Left ventricle myocardium inferior (tissue), 1 donor: ENCODE measurements around the gene ESAM. TPM values are rescaled to one million over a fixed set of nuclear protein-coding genes. Genes with fewer than 3 reads are reported as not detected.

Experiments used
- DNase-seq: peaks from one replicate; pipeline ENCODE4 v3.0.0-alpha.2; 2020
- H3K27ac ChIP-seq: fragments of 200-600 bp; replicated peaks from 2 replicates; pipeline ENCODE4 v1.8.0; 2021
- H3K27me3 ChIP-seq: fragments of 200-600 bp; 2 replicates; pipeline ENCODE4 v1.8.0; 2021; ENCODE audit warnings: low read depth
- H3K36me3 ChIP-seq: fragments of 200-600 bp; 2 replicates; pipeline ENCODE4 v1.8.0; 2021
- H3K4me1 ChIP-seq: fragments of 200-600 bp; 2 replicates; pipeline ENCODE4 v1.8.0; 2021
- H3K4me3 ChIP-seq: fragments of 200-600 bp; 2 replicates; pipeline ENCODE4 v1.8.0; 2021; ENCODE audit warnings: mild to moderate bottlenecking, moderate library complexity
- H3K9me3 ChIP-seq: fragments of 200-600 bp; replicated peaks from 2 replicates; pipeline ENCODE4 v1.8.0; 2021
- intact Hi-C: fragments of 100-400 bp; cut with micrococcal nuclease; formaldehyde crosslinking; loops from one replicate; pipeline ENCODE4 v1.11.0; 2022
- total RNA-seq: library from RNA; stranded (reverse); fragmentation: NEBNext Ultra II Directional; extraction: Animal tissue kit (Norgen Biotek cat#: 25700); gene quantifications from one replicate; pipeline ENCODE4 v1.2.1, GENCODE V29; 2021
- TF ChIP-seq, protein P1 (sequence below): fragments of 200-600 bp; IDR thresholded peaks from 2 replicates; pipeline ENCODE4 v1.8.0; 2021; ENCODE audit warnings: antibody characterized with exemption, mild to moderate bottlenecking, borderline replicate concordance
- donor health status: DM: no; HTN: yes; CAD: no; lungs with severe emphysema.

ESAM gene
- total RNA-seq, 1 donor from 2014 or later, result 40.0 TPM

DNA sequence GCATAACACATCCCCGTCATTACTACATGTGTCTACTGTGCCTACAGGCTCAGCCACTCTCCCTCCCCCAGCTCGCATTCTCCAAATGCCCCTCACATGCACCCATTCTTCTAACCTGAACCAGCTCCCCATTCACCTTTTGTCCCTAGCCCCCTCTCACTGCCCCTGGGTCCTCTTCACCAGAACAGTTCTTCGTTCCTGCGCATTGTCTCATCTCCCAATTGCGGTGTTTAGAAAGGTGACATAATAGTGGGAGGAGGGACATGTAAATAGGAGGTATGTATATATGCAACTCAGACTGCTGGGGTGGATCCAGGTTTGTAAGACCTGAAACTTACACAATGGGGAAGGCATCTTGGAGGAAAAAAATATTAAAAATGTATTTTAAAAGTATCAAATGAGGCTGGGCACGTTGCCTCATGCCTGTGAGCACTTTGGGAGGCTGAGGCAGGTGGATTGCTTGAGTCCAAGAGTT, 5.3 kb downstream of the ESAM start:
- intact Hi-C loops, result no loop called here
- H3K27me3 ChIP-seq, result peaks cover 88% of the 10 kb centered on the region
- peaks cover 99% of the 10 kb centered on the region for H3K4me1 ChIP-seq
- peaks cover 28% of the 10 kb centered on the region for H3K36me3 ChIP-seq
- no peaks in the 10 kb centered on the region for H3K9me3 ChIP-seq
- peak overlapping the region; percentile 98 for H3K27ac ChIP-seq
- TF ChIP-seq, protein P1, sequence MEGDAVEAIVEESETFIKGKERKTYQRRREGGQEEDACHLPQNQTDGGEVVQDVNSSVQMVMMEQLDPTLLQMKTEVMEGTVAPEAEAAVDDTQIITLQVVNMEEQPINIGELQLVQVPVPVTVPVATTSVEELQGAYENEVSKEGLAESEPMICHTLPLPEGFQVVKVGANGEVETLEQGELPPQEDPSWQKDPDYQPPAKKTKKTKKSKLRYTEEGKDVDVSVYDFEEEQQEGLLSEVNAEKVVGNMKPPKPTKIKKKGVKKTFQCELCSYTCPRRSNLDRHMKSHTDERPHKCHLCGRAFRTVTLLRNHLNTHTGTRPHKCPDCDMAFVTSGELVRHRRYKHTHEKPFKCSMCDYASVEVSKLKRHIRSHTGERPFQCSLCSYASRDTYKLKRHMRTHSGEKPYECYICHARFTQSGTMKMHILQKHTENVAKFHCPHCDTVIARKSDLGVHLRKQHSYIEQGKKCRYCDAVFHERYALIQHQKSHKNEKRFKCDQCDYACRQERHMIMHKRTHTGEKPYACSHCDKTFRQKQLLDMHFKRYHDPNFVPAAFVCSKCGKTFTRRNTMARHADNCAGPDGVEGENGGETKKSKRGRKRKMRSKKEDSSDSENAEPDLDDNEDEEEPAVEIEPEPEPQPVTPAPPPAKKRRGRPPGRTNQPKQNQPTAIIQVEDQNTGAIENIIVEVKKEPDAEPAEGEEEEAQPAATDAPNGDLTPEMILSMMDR, result no peak
- H3K4me3 ChIP-seq, result peak overlapping the region; percentile 21
- no peak for DNase-seq

DNA sequence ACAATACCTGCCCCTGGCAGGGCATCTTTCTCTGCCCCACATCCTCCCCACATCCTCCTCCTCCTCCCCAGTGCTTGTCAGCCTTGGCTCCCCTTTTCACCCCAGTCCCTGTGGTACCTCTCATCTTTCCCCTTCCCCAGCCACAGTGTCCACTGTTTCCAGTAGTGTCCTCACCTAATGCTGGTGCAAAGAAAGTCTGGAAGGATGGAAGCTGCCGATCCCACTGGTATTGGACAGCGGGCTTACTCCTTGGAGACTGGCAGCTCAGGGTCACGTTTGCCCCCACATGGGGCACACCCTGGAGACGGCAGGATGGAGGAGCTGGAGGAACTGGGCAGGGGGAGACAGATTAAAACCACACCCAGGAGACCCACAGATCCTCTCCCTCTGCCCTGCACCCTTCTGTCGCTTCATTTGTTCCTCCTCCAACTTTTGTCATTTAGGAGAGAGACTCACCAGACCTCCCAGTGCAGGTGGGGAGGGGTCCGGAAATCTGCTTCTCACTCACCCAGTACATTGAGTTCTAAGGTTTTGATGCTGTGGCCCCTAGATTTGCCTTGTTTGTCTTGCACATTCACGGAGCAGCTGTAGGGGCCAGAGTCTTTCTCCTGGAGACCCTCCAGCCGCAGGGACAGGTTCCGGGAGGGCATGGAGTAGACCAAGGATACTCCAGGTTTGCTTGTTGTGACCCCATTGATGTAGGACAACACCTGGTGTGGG, 5.9 kb downstream of the ESAM start:
- Histone ChIP-seq H3K4me3 (peak overlapping the region; percentile 21), H3K27ac (peak overlapping the region; percentile 98), H3K27me3 (peaks cover 88% of the 10 kb centered on the region), H3K4me1 (peaks cover 99% of the 10 kb centered on the region), H3K9me3 (no peaks in the 10 kb centered on the region), H3K36me3 (peaks cover 28% of the 10 kb centered on the region)
- TF ChIP-seq, protein P1, result no peak
- no peak for DNase-seq
- intact Hi-C loops, result no loop called here

DNA sequence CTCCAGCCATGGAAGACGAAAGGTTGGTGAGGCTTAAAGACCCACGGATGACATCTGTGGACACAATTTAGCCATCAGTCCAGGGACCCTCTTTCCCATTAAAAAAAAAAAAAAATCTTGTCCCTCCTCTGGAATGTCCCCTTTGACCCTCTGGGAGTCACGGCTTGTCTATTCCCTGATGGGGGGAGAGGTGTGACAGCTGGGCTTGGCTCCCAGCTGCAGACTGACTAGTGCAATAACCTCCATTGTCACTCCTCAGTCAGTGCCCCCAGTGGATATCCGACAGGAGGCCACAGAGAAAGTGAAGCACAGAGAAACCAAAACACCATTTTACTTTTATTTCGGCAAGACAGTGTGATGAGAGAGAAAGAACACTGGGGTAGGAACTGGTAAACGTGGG, 7.4 kb downstream of the ESAM start:
- TF ChIP-seq, protein P1, result no peak
- Histone ChIP-seq H3K4me3 (no peak overlapping the region), H3K4me1 (peaks cover 99% of the 10 kb centered on the region), H3K27me3 (peaks cover 88% of the 10 kb centered on the region), H3K27ac (peak overlapping the region; percentile 42), H3K9me3 (no peaks in the 10 kb centered on the region), H3K36me3 (peaks cover 20% of the 10 kb centered on the region)
- intact Hi-C loops, result no loop called here
- no peak for DNase-seq

DNA sequence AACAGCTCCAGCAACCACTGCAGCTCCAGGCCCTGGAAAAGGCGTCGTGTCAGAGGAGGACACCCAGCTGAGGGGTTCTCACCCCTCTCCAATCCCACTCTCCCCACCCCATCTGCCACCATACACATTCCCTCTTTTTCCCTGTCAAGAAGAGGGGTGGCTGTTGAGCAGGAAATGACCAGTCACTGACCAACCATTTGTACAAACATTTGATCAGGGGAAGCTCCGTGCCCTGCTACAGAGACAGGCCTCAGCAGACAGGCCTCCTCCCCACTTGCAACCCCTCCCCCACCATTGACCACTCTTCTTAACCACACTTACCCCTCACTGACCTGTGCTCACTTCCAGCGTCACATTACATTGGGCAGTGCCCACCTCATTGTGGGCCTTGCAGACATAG, 7.8 kb downstream of the ESAM start:
- peaks cover 20% of the 10 kb centered on the region for H3K36me3 ChIP-seq

DNA sequence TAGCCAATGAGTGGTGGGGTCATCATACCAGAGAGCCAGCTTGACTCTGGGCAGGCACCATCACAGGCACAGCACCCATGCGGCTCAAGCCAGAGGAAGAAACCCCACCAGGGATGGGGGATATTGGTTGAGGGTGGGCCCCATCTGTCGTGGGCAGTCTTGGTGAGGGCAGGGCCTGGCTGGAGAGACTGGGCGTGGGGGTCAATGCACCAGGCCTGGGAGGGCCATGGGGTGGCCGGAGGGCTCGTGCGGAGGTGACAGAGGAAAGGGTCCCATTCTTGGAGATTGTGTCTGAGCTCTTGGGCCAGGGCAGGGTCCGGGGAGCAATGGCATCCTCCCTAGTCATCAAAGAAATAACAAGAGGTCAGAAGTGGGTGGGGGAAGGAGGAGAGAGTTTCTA, 8.5 kb downstream of the ESAM start:
- peak overlapping the region; percentile 42 for H3K27ac ChIP-seq
- TF ChIP-seq, protein P1, result no peak
- no peaks in the 10 kb centered on the region for H3K9me3 ChIP-seq
- peaks cover 88% of the 10 kb centered on the region for H3K27me3 ChIP-seq
- H3K4me1 ChIP-seq, result peaks cover 99% of the 10 kb centered on the region
- no peak for DNase-seq
- intact Hi-C loops, result no loop called here
- peaks cover 20% of the 10 kb centered on the region for H3K36me3 ChIP-seq
- no peak overlapping the region for H3K4me3 ChIP-seq

More for the DNA sequence above, 7.8 kb downstream of the ESAM start:
- Histone ChIP-seq H3K27me3 (peaks cover 88% of the 10 kb centered on the region), H3K9me3 (no peaks in the 10 kb centered on the region), H3K27ac (peak overlapping the region; percentile 42), H3K4me3 (no peak overlapping the region), H3K4me1 (peaks cover 99% of the 10 kb centered on the region)
- TF ChIP-seq, protein P1, result no peak
- intact Hi-C loops, result no loop called here
- no peak for DNase-seq
